Testis (tissue), 2 donors: Measurements from ENCODE around the gene IL10.

Experiments
- CTCF ChIP-seq, 3 experiments: fragments of 450-650 bp in 2 of 3; fragments of 200-600 bp in 1 of 3; sonication (generic) in 1 of 3; IDR thresholded peaks; one replicate each; pipeline ENCODE4 v1.5.1; 2016 to 2019; ENCODE audit warnings: antibody characterized with exemption in 3 of 3, mild to moderate bottlenecking in 2 of 3, moderate library complexity in 1 of 3
- POLR2A ChIP-seq: fragments of 450-650 bp; IDR thresholded peaks from one replicate; pipeline ENCODE4 v1.6.1; 2017; ENCODE audit warnings: antibody characterized with exemption, mild to moderate bottlenecking, moderate library complexity

GRCh38 chr1:206754011-206754410 lies 18.3 kb downstream of the IL10 start:
- TF ChIP-seq POLR2A: no peak
- no peak for TF ChIP-seq CTCF (IDR thresholded peaks at IDR 0.05)
